RPMI7951 (cell line): ENCODE data around the gene RHD. TPM values are rescaled to one million over a fixed set of nuclear protein-coding genes. Genes with fewer than 3 reads are reported as not detected.
"Not testable (repeated sequence)": the region's sequence is repeated elsewhere in the genome, so short reads cannot be mapped to it uniquely, and the experiment has no call there.

Experiments
- DNase-seq: peaks from one replicate; pipeline ENCODE4 v3.0.0-alpha.2; 2012; ENCODE audit warnings: low read depth
- total RNA-seq: library from RNA; depleted of rRNA; stranded (reverse); fragments of >200 nt; shearing (Covaris generic); gene quantifications from 2 replicates; pipeline ENCODE4 v1.2.3, GENCODE V29; 2014

Gene RHD
- total RNA-seq, 1 experiment from 2014 or later: not detected

- DNase-seq: no peak
Observed at GRCh38 chr1:25256578-25256965, 15.7 kb upstream of the RHD start.

- no peak for DNase-seq
Observed at GRCh38 chr1:25257196-25257595, 15.1 kb upstream of the RHD start.

GRCh38 chr1:25259813-25260212 is 12.5 kb upstream of the RHD start:
- peak; percentile 31 for DNase-seq

- DNase-seq: not testable (repeated sequence)
Observed at GRCh38 chr1:25260336-25260735, 12.0 kb upstream of the RHD start.

- not testable (repeated sequence) for DNase-seq
Observed at GRCh38 chr1:25266554-25267287, 5.6 kb upstream of the RHD start.

GRCh38 chr1:25267288-25268142 is 4.8 kb upstream of the RHD start:
- peak; percentile 54 for DNase-seq

- DNase-seq: not testable (repeated sequence)
Observed at GRCh38 chr1:25268143-25268760, 4.1 kb upstream of the RHD start.

GRCh38 chr1:25275648-25276047 is 3.3 kb downstream of the RHD start:
- DNase-seq: not testable (repeated sequence)

- DNase-seq: not testable (repeated sequence)
Observed at GRCh38 chr1:25277295-25277694, 5.0 kb downstream of the RHD start.

- not testable (repeated sequence) for DNase-seq
Observed at GRCh38 chr1:25278358-25278757, 6.0 kb downstream of the RHD start.

GRCh38 chr1:25278790-25279189 is 6.5 kb downstream of the RHD start:
- DNase-seq: not testable (repeated sequence)

GRCh38 chr1:25279693-25280111 is 7.4 kb downstream of the RHD start:
- DNase-seq: not testable (repeated sequence)

- DNase-seq: not testable (repeated sequence)
Observed at GRCh38 chr1:25285862-25286261, 13.6 kb downstream of the RHD start.

- DNase-seq: not testable (repeated sequence)
Observed at GRCh38 chr1:25287164-25287563, 14.9 kb downstream of the RHD start.

GRCh38 chr1:25288573-25289101 is 16.3 kb downstream of the RHD start:
- DNase-seq: not testable (repeated sequence)

- DNase-seq: not testable (repeated sequence)
Observed at GRCh38 chr1:25290043-25290442, 17.7 kb downstream of the RHD start.

GRCh38 chr1:25293426-25293825 is 21.1 kb downstream of the RHD start:
- DNase-seq: not testable (repeated sequence)

- not testable (repeated sequence) for DNase-seq
Observed at GRCh38 chr1:25294889-25295826, 22.8 kb downstream of the RHD start.

GRCh38 chr1:25296501-25296900 is 24.2 kb downstream of the RHD start:
- DNase-seq: not testable (repeated sequence)

GRCh38 chr1:25300729-25301128 is 28.4 kb downstream of the RHD start:
- DNase-seq: not testable (repeated sequence)

GRCh38 chr1:25302330-25302729 is 30.0 kb downstream of the RHD start:
- DNase-seq: not testable (repeated sequence)
